Right ventricle myocardium superior (tissue), 1 donor: Measurements from ENCODE around the gene NAP1L1. TPM values are rescaled to one million over a fixed set of nuclear protein-coding genes. Genes with fewer than 3 reads are reported as not detected.
"Not testable (repeated sequence)": the region's sequence is repeated elsewhere in the genome, so short reads cannot be mapped to it uniquely, and the experiment has no call there.

Experiments used
- ATAC-seq: fragments of 200-7000 bp; cut with Tn5 transposase; one replicate; pipeline ENCODE4 v1.9.1; 2020; ENCODE audit warnings: mild to moderate bottlenecking; ENCODE audit not compliant: poor library complexity
- DNase-seq: peaks from one replicate; pipeline ENCODE4 v3.0.0-alpha.2; 2020
- intact Hi-C: fragments of 100-400 bp; cut with DNase I; formaldehyde crosslinking; loops from one replicate; pipeline ENCODE4 v1.11.2; 2022
- total RNA-seq: library from RNA; stranded (reverse); fragmentation: NEBNext Ultra II Directional; extraction: Animal tissue kit (Norgen Biotek cat#: 25700); gene quantifications from one replicate; pipeline ENCODE4 v1.2.1, GENCODE V29; 2021
- donor health status: DM: no; HTN: yes; CAD: no; lungs with severe emphysema.

NAP1L1 gene
- total RNA-seq, 1 donor from 2014 or later, result 263 TPM

DNA sequence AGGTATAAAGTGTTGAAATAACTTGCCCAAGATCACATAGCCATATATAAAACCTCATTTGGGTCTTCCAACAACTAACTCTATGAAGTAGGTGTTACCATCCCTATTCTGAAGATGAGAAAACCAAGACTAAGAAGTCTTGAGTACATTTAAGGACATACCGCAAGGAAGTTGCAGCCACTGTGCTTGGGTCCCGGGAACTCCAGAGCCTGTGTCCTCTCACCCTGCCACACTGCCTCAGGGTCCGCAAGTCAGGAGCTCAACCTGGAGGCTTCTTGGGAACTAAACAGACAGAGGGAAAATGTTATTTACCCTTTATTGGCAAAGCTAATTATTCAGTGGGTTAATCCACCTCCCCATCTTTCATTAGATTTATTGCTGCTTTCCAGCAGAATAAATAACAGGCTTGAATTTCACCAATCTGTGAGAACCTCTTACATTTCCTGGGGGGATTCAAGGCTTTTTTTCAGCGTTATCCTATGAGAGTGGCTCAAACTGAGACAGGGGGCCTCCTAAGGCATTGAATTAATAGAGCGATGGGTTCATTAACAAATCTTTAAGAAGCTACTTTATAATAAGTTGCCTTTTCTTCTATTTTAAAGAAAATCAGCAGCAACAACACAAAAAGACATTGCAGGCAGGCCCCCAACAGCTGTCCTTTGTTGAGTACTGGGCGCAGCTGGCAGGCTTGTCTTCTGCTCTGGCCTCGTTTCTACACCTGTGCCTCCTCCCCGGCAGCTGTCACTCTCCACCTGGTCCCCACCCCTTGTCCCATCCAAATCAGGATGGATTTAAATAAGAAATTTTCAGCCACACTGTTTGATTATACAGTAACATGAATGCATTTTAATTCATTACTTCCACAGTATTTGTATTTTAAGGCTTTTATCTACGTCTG lies 78.2 kb downstream of the NAP1L1 start:
- DNase-seq (no peak), ATAC-seq (no peak)
- intact Hi-C loops, result no loop called here

GRCh38 chr12:76003355-76003638 lies 81.2 kb downstream of the NAP1L1 start:
- no peak for DNase-seq
- no peak for ATAC-seq
- intact Hi-C loops, result no loop called here

DNA sequence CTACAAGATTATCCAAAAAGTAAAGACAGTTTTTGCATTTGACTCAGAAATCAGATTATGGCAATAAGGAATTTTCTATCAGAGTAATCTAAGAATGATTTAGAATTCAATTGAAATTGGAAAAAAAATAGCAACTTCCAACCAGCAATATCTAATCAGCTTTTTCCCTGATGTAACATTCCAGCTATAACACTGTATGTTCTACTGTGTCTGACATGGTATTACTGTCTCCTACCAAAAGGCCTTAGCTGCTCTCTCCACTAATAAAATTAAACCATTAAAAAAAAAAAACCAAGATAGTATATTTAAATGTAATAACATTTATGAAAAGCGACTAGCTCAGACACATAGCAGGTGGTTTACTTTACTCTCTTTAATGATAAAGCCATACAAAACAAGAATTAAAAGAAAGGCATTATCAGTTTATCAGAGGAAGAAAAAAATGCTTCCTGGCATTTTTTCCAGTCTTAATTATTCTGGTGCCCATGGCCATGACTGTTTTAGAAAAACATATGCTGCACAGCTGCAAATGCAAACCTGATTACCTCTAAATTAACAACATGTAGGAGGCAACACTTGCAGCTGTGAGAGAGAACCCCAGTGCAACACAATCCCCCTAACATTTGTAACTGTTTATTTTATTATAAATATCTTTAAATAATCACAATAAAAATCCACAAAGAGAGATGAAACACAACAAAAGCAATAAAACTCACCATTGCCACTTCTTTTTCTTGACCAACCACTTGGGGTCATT lies 81.7 kb downstream of the NAP1L1 start:
- DNase-seq, result no peak
- intact Hi-C loops, result no loop called here
- no peak for ATAC-seq

DNA sequence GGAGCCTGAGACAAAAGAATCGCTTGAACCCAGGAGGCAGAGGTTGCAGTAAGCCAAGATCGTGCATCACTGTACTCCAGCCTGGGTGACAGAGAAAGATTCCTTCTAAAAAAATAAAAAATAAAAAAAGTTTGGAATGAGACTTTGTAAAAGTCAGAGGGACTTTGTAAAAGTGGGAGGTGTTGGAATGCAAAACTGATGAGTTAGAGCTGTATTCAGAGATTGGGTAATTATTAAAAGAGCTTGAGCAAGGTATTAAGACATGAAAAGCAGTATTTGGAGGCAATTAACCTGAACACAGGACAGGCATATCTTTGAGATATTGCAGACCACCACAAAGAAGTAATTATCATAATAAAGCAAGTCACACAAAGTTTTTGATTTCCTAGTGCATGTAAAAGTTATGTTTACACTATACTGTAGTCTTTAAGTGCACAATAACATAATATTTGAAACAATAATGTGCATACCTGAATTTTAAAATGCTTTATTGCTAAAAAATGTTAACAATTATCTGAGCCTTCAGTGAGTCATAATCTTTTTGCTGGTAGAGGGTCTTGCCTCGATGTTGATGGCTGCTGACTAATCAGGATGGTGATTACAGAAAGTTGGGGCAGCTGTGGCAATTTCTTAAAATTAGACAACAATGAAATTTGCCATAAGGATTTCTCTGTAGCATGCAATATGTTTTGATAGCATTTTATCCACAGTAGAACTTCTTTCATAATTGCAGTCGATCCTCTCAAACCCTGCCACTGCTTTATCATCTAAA lies 86.0 kb downstream of the NAP1L1 start:
- intact Hi-C loops, result no loop called here
- no peak for DNase-seq
- ATAC-seq, result no peak

DNA sequence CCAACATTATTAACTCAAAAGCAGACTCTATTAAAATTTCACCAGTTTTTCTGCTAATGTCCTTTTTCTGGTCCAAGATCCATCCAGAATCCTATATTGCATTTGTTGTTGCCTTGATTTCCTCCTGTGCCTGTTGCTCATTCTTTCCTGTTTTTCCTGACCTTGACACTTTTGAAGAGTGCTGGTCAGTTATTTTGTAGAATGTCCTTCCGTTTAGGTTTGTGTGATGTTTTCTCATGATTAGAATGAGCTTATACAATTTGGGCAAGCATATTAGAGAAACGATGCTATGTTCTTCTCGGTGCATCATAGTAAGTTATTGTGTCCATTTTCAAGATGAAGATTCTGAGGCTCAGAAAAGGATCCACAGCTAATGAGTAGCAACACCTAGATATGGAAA lies 86.8 kb downstream of the NAP1L1 start:
- no peak for DNase-seq
- ATAC-seq, result no peak
- intact Hi-C loops, result no loop called here

- no peak for DNase-seq
- ATAC-seq, result peak; percentile 80
- intact Hi-C loops, result no loop called here
Measured at GRCh38 chr12:75996861-75997447, 87.5 kb downstream of the NAP1L1 start.

DNA sequence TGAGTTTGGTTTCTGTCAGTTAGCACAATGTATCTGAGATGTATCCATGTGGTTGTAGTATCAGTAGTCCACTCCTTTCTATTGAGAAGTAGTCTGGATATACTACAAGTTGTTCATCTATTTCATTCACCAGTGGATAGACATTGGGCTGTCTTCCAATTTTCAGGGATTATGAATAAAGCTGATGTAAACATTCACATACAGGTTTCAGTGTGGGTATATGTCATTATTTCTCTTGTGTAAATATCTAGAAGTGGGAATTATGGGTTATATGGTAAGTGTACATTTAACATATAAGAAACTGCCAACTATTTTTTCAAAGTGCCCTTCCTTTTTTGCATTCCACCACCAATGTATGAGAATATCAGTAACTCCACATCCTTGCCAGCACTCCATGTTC lies 88.8 kb downstream of the NAP1L1 start:
- no peak for DNase-seq
- ATAC-seq, result no peak
- intact Hi-C loops, result no loop called here

DNA sequence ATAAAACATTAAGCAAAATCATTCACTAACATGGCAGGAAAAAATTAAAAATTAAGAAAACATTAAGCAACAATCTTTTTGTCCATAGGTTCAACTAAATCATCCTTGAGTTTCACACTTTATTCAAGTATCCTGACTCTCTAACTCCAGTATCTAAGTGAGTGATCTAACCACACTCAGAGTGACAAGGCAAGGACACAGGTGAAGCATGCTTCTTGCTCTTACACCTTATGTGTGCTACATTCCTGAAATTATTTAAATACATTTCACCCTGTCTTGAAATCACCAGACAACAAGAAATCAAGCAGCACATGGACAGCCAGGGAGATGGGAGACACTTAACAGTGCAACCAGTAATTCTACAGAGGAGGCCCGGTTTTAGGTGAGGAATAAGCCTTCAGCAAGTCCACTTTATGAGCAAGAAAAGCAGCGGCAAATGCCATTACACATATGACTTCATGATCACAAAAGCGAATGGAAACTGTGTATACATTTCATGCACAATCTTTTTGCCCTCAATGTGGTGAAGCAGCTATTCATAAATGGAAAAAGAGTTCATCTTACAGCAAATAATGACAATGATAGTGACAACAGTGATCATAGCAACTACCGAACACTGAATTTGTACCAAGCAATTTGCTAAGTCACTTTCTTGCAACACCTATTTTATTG lies 90.3 kb downstream of the NAP1L1 start:
- intact Hi-C loops, result no loop called here
- DNase-seq, result no peak
- ATAC-seq, result no peak

- no peak for DNase-seq
- intact Hi-C loops, result no loop called here
- no peak for ATAC-seq
Measured at GRCh38 chr12:75991753-75992152, 92.7 kb downstream of the NAP1L1 start.

DNA sequence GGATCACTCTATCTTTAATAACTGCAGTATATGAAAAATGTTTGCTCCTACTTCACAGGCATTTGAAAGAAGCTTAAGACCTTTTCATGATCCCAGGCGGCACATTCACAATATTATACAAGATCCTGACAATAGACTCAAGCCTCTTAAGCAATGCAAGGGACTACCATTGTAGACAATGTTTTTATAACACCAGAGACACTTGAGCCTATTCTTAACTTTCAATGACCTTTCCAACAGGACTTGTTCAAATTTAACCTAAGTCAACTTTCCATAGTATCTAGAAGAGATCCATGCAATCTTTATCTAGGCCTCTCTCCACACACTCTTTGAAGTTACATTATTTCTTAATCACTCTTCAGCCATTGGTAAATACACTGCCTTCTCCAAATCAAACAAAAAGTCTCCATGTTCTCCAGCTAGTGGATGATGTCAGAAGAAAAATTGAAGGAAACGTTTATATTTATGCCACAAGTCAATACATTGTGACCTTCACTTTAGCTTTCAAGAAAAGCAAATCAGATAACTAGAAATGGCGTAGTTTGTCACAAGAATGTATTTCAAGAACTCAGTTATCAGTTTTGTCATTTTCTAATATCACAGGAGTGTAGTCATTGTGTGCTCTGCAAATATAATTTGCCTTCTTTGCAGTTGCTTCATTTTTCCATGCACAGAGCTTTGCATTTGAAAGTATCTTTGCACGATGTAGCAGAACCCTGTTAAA lies 94.1 kb downstream of the NAP1L1 start:
- ATAC-seq (no peak), DNase-seq (no peak)
- intact Hi-C loops, result no loop called here

DNA sequence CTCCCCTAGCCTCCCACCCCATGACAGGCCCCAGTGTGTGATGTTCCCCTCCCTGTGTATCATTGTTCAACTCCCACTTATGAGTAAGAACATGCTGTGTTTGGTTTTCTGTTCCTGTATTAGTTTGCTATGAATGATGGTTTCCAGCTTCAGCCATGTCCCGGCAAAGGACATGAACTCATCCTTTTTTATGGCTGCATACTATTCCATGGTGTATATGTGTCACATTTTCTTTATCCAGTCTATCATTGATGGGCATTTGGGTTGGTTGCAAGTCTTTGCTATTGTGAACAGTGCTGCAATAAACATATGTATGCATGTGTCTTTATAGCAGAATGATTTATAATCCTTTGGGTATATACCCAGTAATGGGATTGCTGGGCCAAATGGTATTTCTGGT lies 96.8 kb downstream of the NAP1L1 start:
- ATAC-seq, intact Hi-C loops: not testable (repeated sequence)

More for the DNA sequence above, 96.8 kb downstream of the NAP1L1 start:
- DNase-seq, result not testable (repeated sequence)

Other genes starting within 250 kb of the NAP1L1 start
- gene PHLDA1, start 52.9 kb downstream of the NAP1L1 start, total RNA-seq, result 6.6 TPM